GM12872 (cell line): ENCODE measurements around the gene ZNF492.

Experiments
- CTCF ChIP-seq: IDR thresholded peaks from 3 replicates; pipeline ENCODE4 v1.5.1; 2011; ENCODE audit warnings: low read depth, mild to moderate bottlenecking, low read length, moderate library complexity; ENCODE audit not compliant: insufficient read depth

Gene ZNF492

GRCh38 chr19:22619932-22620331 is 14.2 kb upstream of the ZNF492 start:
- TF ChIP-seq CTCF = no peak

- no peak for TF ChIP-seq CTCF
Observed at GRCh38 chr19:22620401-22620800, 13.7 kb upstream of the ZNF492 start.

GRCh38 chr19:22620912-22621311 is 13.2 kb upstream of the ZNF492 start:
- TF ChIP-seq CTCF = no peak

- TF ChIP-seq CTCF = no peak
Observed at GRCh38 chr19:22622020-22622419, 12.1 kb upstream of the ZNF492 start.

GRCh38 chr19:22622901-22623840 is 11.0 kb upstream of the ZNF492 start:
- TF ChIP-seq CTCF = no peak

- no peak for TF ChIP-seq CTCF
Observed at GRCh38 chr19:22623841-22624221, 10.3 kb upstream of the ZNF492 start.

GRCh38 chr19:22625266-22626035 is 8.7 kb upstream of the ZNF492 start:
- TF ChIP-seq CTCF = no peak
